Lower leg skin (tissue), 3 donors: Measurements from ENCODE around the gene HDAC3.

Experiments used
- POLR2A ChIP-seq, 2 donors: fragments of 450-650 bp; IDR thresholded peaks; one replicate each; pipeline ENCODE4 v1.6.1; 2016 to 2017; ENCODE audit warnings: antibody characterized with exemption in 2 of 2, mild to moderate bottlenecking in 1 of 2, moderate library complexity in 1 of 2
- TF ChIP-seq, protein P1 (sequence below), 3 donors: fragments of 450-650 bp; IDR thresholded peaks; one replicate each; pipeline ENCODE4 v1.5.1; 2016; ENCODE audit warnings: antibody characterized with exemption in 3 of 3, mild to moderate bottlenecking in 3 of 3, moderate library complexity in 2 of 3

DNA sequence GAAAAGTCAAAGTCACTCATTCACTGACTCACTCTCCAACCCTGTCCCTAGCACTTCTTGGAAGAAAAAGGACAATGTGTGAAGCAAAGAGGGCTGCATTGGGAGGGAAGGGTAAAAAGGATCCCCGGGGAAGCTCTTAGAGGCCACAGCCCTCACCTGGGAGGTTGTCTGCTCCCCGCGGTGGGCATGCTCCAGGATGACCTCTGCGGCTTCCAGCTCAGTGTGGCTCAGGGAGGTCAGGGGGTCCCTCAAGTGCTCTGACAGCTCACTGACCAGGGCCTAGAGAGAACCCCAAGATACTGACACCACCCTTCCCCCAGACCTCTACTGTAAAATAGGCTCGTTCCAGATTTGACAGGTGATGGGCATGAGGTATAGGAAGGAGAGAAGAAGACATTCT, 10.6 kb upstream of the HDAC3 start:
- TF ChIP-seq POLR2A (IDR thresholded peaks at IDR 0.05): no peak
- TF ChIP-seq, protein P1, sequence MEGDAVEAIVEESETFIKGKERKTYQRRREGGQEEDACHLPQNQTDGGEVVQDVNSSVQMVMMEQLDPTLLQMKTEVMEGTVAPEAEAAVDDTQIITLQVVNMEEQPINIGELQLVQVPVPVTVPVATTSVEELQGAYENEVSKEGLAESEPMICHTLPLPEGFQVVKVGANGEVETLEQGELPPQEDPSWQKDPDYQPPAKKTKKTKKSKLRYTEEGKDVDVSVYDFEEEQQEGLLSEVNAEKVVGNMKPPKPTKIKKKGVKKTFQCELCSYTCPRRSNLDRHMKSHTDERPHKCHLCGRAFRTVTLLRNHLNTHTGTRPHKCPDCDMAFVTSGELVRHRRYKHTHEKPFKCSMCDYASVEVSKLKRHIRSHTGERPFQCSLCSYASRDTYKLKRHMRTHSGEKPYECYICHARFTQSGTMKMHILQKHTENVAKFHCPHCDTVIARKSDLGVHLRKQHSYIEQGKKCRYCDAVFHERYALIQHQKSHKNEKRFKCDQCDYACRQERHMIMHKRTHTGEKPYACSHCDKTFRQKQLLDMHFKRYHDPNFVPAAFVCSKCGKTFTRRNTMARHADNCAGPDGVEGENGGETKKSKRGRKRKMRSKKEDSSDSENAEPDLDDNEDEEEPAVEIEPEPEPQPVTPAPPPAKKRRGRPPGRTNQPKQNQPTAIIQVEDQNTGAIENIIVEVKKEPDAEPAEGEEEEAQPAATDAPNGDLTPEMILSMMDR (IDR thresholded peaks at IDR 0.05): no peak
